ENCODE data around the gene SLC35G4.

DNA sequence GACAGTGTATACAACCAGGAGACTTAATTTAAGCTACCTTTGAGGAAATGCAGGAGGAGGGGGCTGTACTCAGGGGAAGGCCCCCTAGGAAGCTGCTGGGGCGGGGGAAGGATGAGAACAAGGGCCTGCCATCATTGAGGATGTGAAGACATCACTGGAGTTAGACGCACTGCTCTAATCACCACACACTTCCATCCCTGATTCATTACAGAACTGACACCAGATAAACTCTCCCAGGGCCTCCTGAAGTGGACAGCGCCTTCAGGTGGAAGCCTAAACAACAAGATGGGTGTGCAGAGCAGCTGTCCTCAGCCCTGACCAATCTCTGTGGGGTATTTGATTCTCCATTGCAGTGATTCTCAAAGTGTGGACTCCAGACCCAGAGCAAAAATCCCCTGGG lies 30.6 kb upstream of the SLC35G4 start:
- TF ChIP-seq, protein P1, sequence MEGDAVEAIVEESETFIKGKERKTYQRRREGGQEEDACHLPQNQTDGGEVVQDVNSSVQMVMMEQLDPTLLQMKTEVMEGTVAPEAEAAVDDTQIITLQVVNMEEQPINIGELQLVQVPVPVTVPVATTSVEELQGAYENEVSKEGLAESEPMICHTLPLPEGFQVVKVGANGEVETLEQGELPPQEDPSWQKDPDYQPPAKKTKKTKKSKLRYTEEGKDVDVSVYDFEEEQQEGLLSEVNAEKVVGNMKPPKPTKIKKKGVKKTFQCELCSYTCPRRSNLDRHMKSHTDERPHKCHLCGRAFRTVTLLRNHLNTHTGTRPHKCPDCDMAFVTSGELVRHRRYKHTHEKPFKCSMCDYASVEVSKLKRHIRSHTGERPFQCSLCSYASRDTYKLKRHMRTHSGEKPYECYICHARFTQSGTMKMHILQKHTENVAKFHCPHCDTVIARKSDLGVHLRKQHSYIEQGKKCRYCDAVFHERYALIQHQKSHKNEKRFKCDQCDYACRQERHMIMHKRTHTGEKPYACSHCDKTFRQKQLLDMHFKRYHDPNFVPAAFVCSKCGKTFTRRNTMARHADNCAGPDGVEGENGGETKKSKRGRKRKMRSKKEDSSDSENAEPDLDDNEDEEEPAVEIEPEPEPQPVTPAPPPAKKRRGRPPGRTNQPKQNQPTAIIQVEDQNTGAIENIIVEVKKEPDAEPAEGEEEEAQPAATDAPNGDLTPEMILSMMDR (IDR thresholded peaks at IDR 0.05; ENCODE audit: low read length) = no peak
- TF ChIP-seq EZH2 (IDR thresholded peaks at IDR 0.05; ENCODE audit: borderline replicate concordance, low read length) = no peak

Measured in OCI-LY1 (cell line).